Calu3 (cell line): ENCODE results near the gene IL31. TPM values are rescaled to one million over a fixed set of nuclear protein-coding genes. Genes with fewer than 3 reads are reported as not detected.

ENCODE experiments used
- BruUV-seq: library from RNA; stranded (reverse); fragments of 400-500 nt; replicated peaks from 2 replicates; lab custom pipeline; 2021; lab: Mats Ljungman, UMichigan
- CTCF ChIA-PET: fragments of 300-600 bp; sonication (Branson Sonifier 250); formaldehyde crosslinking; loops from one replicate; lab custom pipeline; 2022; ENCODE audit warnings: antibody characterized with exemption; lab: Charles Lee
- DNase-seq: peaks from one replicate; pipeline ENCODE4 v3.0.0; 2022
- H3K27ac Mint-ChIP-seq: one replicate; pipeline ENCODE4 v1.8.0; 2022; ENCODE audit warnings: mixed read lengths; ENCODE audit not compliant: unreplicated experiment
- H3K27me3 Mint-ChIP-seq: one replicate; pipeline ENCODE4 v1.8.0; 2022; ENCODE audit warnings: mixed read lengths; ENCODE audit not compliant: unreplicated experiment
- H3K36me3 Mint-ChIP-seq: one replicate; pipeline ENCODE4 v1.8.0; 2022; ENCODE audit warnings: mild to moderate bottlenecking, moderate library complexity, mixed read lengths; ENCODE audit not compliant: insufficient read depth, unreplicated experiment
- H3K4me1 Mint-ChIP-seq: one replicate; pipeline ENCODE4 v1.8.0; 2022; ENCODE audit warnings: mild to moderate bottlenecking, low read depth, mixed read lengths; ENCODE audit not compliant: unreplicated experiment
- H3K4me3 Mint-ChIP-seq: one replicate; pipeline ENCODE4 v1.8.0; 2022; ENCODE audit warnings: mild to moderate bottlenecking, low read depth, moderate library complexity, mixed read lengths; ENCODE audit not compliant: unreplicated experiment
- H3K9me3 Mint-ChIP-seq: one replicate; pipeline ENCODE4 v1.8.0; 2022; ENCODE audit warnings: low read depth, mixed read lengths; ENCODE audit not compliant: unreplicated experiment
- CTCF ChIP-seq: fragments of 200-600 bp; IDR thresholded peaks from one replicate; pipeline ENCODE4 v1.8.0; 2022; ENCODE audit warnings: antibody characterized with exemption; ENCODE audit not compliant: unreplicated experiment
- intact Hi-C: fragments of 100-400 bp; cut with micrococcal nuclease; formaldehyde crosslinking; loops from one replicate; pipeline ENCODE4 v1.10.0; 2022; ENCODE audit not compliant: unreplicated experiment
- total RNA-seq: library from RNA; stranded (reverse); gene quantifications from 2 replicates; pipeline ENCODE4 v1.2.3, GENCODE V29; 2022

The IL31 gene
- total RNA-seq, 1 experiment from 2014 or later: not detected

GRCh38 chr12:122197612-122197966, 23.6 kb upstream of the IL31 start:
- no TSS peak for BruUV-seq
- intact Hi-C loops: loop anchor here (10.0 kb wide), 1 partner anchor 283 kb away; the partner anchor contains the start of gene CFAP251
- H3K4me3 Mint-ChIP-seq: no peak overlapping the region

DNA sequence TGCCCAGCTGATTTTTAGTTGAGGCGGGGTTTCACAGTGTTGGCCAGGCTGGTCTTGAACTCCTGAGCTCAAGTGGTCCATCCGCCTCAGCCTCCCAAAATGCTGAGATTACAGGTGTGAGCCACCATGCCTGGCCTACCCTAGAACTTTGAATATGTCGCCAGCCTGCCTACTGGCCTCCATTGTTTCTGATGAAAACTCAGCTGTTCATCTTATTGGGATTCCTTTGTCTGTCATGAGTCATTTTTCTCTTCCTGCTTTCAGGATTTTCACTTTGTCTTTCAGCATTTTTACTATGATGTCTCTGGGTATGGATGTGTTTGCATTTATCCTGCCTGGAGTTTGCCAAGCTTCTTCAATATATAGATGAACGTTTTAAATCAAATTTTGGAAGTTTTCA, 21.4 kb upstream of the IL31 start:
- TF ChIP-seq CTCF: no peak
- H3K27me3 Mint-ChIP-seq: peaks cover 56% of the 10 kb centered on the region
- no peak overlapping the region for H3K4me3 Mint-ChIP-seq
- DNase-seq: no peak
- CTCF ChIA-PET: interaction anchor here (0.7 kb wide), 1 partner anchor 928 kb away, joined by 3 read pairs; no protein-coding TSS in a partner anchor
- H3K4me1 Mint-ChIP-seq: peaks cover 8% of the 10 kb centered on the region
- no TSS peak for BruUV-seq
- intact Hi-C loops: loop anchor here (10.0 kb wide), 1 partner anchor 281 kb away; the partner anchor contains the start of gene CFAP251
- peaks cover 6% of the 10 kb centered on the region for H3K9me3 Mint-ChIP-seq
- peaks cover 12% of the 10 kb centered on the region for H3K36me3 Mint-ChIP-seq
- no peak overlapping the region for H3K27ac Mint-ChIP-seq

More at GRCh38 chr12:122197612-122197966, 23.6 kb upstream of the IL31 start:
- peaks cover 68% of the 10 kb centered on the region for H3K27me3 Mint-ChIP-seq
- H3K36me3 Mint-ChIP-seq: peaks cover 5% of the 10 kb centered on the region
- no peak overlapping the region for H3K27ac Mint-ChIP-seq
- CTCF ChIA-PET: no interaction called here
- no peak for TF ChIP-seq CTCF
- DNase-seq: no peak
- H3K4me1 Mint-ChIP-seq: peaks cover 8% of the 10 kb centered on the region
- peaks cover 6% of the 10 kb centered on the region for H3K9me3 Mint-ChIP-seq

DNA sequence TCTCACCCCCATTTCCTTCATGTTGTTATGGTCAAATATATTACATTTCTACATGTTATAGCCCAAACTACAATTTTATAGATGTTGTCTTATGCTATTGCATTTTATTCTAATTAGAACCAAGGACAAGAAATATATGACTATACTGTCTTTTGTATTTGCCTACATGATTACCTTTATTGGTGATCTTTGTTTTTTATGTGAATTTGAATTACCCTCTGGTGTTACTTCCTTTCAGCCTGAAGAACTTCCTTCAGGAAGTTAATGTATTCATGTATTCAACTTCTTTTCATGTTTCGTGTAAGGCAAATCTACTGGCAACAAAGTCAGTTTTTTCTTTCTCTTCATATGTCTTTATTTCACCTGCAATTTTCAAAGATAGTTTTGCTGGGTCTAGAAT, 20.8 kb upstream of the IL31 start:
- no peak for DNase-seq
- intact Hi-C loops: loop anchor here (10.0 kb wide), 1 partner anchor 280 kb away; the partner anchor contains the start of gene CFAP251
- CTCF ChIA-PET: interaction anchor here (0.7 kb wide), 1 partner anchor 929 kb away, joined by 3 read pairs; no protein-coding TSS in a partner anchor
- Mint-ChIP-seq H3K27me3 (peaks cover 56% of the 10 kb centered on the region), H3K4me3 (no peak overlapping the region), H3K27ac (no peak overlapping the region), H3K9me3 (peaks cover 6% of the 10 kb centered on the region), H3K36me3 (peaks cover 7% of the 10 kb centered on the region), H3K4me1 (peaks cover 8% of the 10 kb centered on the region)
- no TSS peak for BruUV-seq
- no peak for TF ChIP-seq CTCF

DNA sequence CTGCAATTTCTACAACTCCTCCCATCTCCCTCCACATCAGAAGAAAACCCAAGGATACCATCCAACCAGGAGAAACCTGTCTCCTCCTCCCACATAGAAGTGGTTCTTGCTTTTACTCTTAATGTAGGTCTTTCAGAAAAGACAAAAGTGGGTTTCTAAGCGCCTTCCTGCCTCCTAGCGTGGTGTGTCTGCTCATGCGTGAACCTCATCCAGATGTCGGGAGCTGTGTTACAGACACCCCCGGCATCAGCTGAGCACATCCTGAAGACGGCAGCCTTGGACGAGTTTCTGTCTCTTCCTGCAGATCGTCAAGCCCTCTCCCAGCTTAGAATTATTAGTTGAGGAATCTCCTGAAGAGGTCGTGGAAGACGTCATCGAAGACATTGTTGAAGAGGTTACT, 18.4 kb upstream of the IL31 start:
- Mint-ChIP-seq H3K9me3 (peaks cover 6% of the 10 kb centered on the region), H3K27me3 (peaks cover 41% of the 10 kb centered on the region), H3K4me3 (no peak overlapping the region), H3K36me3 (peaks cover 7% of the 10 kb centered on the region), H3K27ac (no peak overlapping the region), H3K4me1 (peaks cover 3% of the 10 kb centered on the region)
- TF ChIP-seq CTCF: no peak
- DNase-seq: no peak
- BruUV-seq: no TSS peak
- CTCF ChIA-PET: no interaction called here
- intact Hi-C loops: loop anchor here (10.0 kb wide), 1 partner anchor 278 kb away; the partner anchor contains the start of gene CFAP251
